SJCRH30 (cell line): ENCODE data around the gene LYSMD2. TPM values are rescaled to one million over a fixed set of nuclear protein-coding genes. Genes with fewer than 3 reads are reported as not detected.
A peak's percentile ranks its signal among the peaks of the same experiment; 100 is the strongest.

ENCODE experiments used
- DNase-seq, 2 experiments: peaks; one replicate each; pipeline ENCODE4 v3.0.0-alpha.2; 2015 to 2020
- H3K27ac ChIP-seq: fragments of 250-450 bp; sonication (Bioruptor Pico); 2 replicates; pipeline ENCODE4 v1.5.1; 2020; ENCODE audit warnings: mild to moderate bottlenecking, moderate library complexity
- H3K27me3 ChIP-seq: fragments of 250-450 bp; sonication (Bioruptor Pico); 2 replicates; pipeline ENCODE4 v1.5.1; 2020; ENCODE audit warnings: mild to moderate bottlenecking, moderate library complexity
- H3K36me3 ChIP-seq: fragments of 250-450 bp; sonication (Bioruptor Pico); 2 replicates; pipeline ENCODE4 v1.5.1; 2020; ENCODE audit warnings: mild to moderate bottlenecking, moderate library complexity
- H3K4me1 ChIP-seq: fragments of 250-450 bp; sonication (Bioruptor Pico); 2 replicates; pipeline ENCODE4 v1.5.1; 2020; ENCODE audit warnings: mild to moderate bottlenecking, moderate library complexity
- H3K4me3 ChIP-seq: fragments of 250-450 bp; sonication (Bioruptor Pico); 2 replicates; pipeline ENCODE4 v1.5.1; 2020; ENCODE audit warnings: mild to moderate bottlenecking, moderate library complexity
- H3K9me3 ChIP-seq: fragments of 250-450 bp; sonication (Bioruptor Pico); replicated peaks from 2 replicates; pipeline ENCODE4 v1.5.1; 2020; ENCODE audit warnings: mild to moderate bottlenecking, moderate library complexity
- total RNA-seq: library from RNA; depleted of rRNA; stranded (reverse); fragments of >200 nt; shearing (Covaris generic); gene quantifications from 2 replicates; pipeline ENCODE4 v1.2.3, GENCODE V29; 2014

LYSMD2 gene
- total RNA-seq, 1 experiment from 2014 or later = 2.0 TPM

- H3K27ac ChIP-seq = no peak overlapping the region
These were observed 23.4 kb upstream of the LYSMD2 start for GRCh38 chr15:51760805-51761204.

GRCh38 chr15:51759557-51760070, 22.2 kb upstream of the LYSMD2 start:
- no peak overlapping the region for H3K27ac ChIP-seq

More at GRCh38 chr15:51760805-51761204, 23.4 kb upstream of the LYSMD2 start:
- Histone ChIP-seq H3K4me3 (no peak overlapping the region), H3K4me1 (peaks cover 18% of the 10 kb centered on the region), H3K27me3 (no peaks in the 10 kb centered on the region), H3K36me3 (no peaks in the 10 kb centered on the region), H3K9me3 (no peaks in the 10 kb centered on the region)
- no peak for DNase-seq

GRCh38 chr15:51758645-51759044, 21.2 kb upstream of the LYSMD2 start:
- Histone ChIP-seq H3K4me1 (peaks cover 18% of the 10 kb centered on the region), H3K9me3 (no peaks in the 10 kb centered on the region), H3K27me3 (no peaks in the 10 kb centered on the region), H3K4me3 (no peak overlapping the region), H3K36me3 (no peaks in the 10 kb centered on the region), H3K27ac (no peak overlapping the region)
- peak; percentile 60 for DNase-seq

More at GRCh38 chr15:51759557-51760070, 22.2 kb upstream of the LYSMD2 start:
- no peaks in the 10 kb centered on the region for H3K9me3 ChIP-seq
- no peak overlapping the region for H3K4me3 ChIP-seq
- no peaks in the 10 kb centered on the region for H3K27me3 ChIP-seq
- peaks cover 18% of the 10 kb centered on the region for H3K4me1 ChIP-seq
- peak; percentile 84 to 86 for DNase-seq
- H3K36me3 ChIP-seq = no peaks in the 10 kb centered on the region

- Histone ChIP-seq H3K9me3 (no peaks in the 10 kb centered on the region), H3K4me3 (no peak overlapping the region), H3K4me1 (peaks cover 18% of the 10 kb centered on the region), H3K36me3 (no peaks in the 10 kb centered on the region), H3K27me3 (no peaks in the 10 kb centered on the region), H3K27ac (no peak overlapping the region)
- DNase-seq = no peak
These were observed 20.0 kb upstream of the LYSMD2 start for GRCh38 chr15:51757450-51757849.

- Histone ChIP-seq H3K4me3 (no peak overlapping the region), H3K27ac (no peak overlapping the region), H3K27me3 (no peaks in the 10 kb centered on the region), H3K36me3 (no peaks in the 10 kb centered on the region), H3K4me1 (peaks cover 18% of the 10 kb centered on the region), H3K9me3 (no peaks in the 10 kb centered on the region)
- no peak for DNase-seq
These were observed 19.0 kb upstream of the LYSMD2 start for GRCh38 chr15:51756482-51756881.

GRCh38 chr15:51755790-51756189, 18.3 kb upstream of the LYSMD2 start:
- H3K27me3 ChIP-seq = peaks cover 4% of the 10 kb centered on the region
- no peak overlapping the region for H3K4me3 ChIP-seq
- no peaks in the 10 kb centered on the region for H3K9me3 ChIP-seq
- no peaks in the 10 kb centered on the region for H3K36me3 ChIP-seq
- H3K27ac ChIP-seq = no peak overlapping the region
- H3K4me1 ChIP-seq = peaks cover 18% of the 10 kb centered on the region
- DNase-seq = no peak

GRCh38 chr15:51754267-51754666, 16.8 kb upstream of the LYSMD2 start:
- Histone ChIP-seq H3K27ac (no peak overlapping the region), H3K27me3 (peaks cover 8% of the 10 kb centered on the region), H3K36me3 (no peaks in the 10 kb centered on the region), H3K4me3 (no peak overlapping the region), H3K4me1 (peaks cover 10% of the 10 kb centered on the region), H3K9me3 (no peaks in the 10 kb centered on the region)
- DNase-seq = no peak

GRCh38 chr15:51752888-51753287, 15.4 kb upstream of the LYSMD2 start:
- Histone ChIP-seq H3K27me3 (peaks cover 8% of the 10 kb centered on the region), H3K9me3 (no peaks in the 10 kb centered on the region), H3K36me3 (no peaks in the 10 kb centered on the region), H3K4me3 (peak overlapping the region; percentile 74; the same call in 1 of the 2 replicates), H3K27ac (no peak overlapping the region), H3K4me1 (no peaks in the 10 kb centered on the region)
- DNase-seq = no peak

GRCh38 chr15:51751697-51752683, 14.5 kb upstream of the LYSMD2 start:
- DNase-seq = peak; percentile 46 to 58
- Histone ChIP-seq H3K27ac (no peak overlapping the region), H3K36me3 (no peaks in the 10 kb centered on the region), H3K4me3 (peak overlapping the region; percentile 74), H3K9me3 (no peaks in the 10 kb centered on the region), H3K27me3 (peaks cover 8% of the 10 kb centered on the region), H3K4me1 (no peaks in the 10 kb centered on the region)

GRCh38 chr15:51750792-51751696, 13.6 kb upstream of the LYSMD2 start, which contains the start of gene TMOD2:
Gene TMOD2 (plus strand): TSS chr15:51751597. CDS start chr15:51766442, 14,845 bp downstream.
- H3K36me3 ChIP-seq = no peaks in the 10 kb centered on the region
- peaks cover 8% of the 10 kb centered on the region for H3K27me3 ChIP-seq
- peak; percentile 32 to 43 for DNase-seq
- H3K4me3 ChIP-seq = peak within 1 kb of the TSS; percentile 74
- H3K4me1 ChIP-seq = no peaks in the 10 kb centered on the region
- no peak within 1 kb of the TSS for H3K27ac ChIP-seq
- no peaks in the 10 kb centered on the region for H3K9me3 ChIP-seq

GRCh38 chr15:51750186-51750585, 12.7 kb upstream of the LYSMD2 start:
- no peak for DNase-seq
- H3K36me3 ChIP-seq = no peaks in the 10 kb centered on the region
- H3K9me3 ChIP-seq = no peaks in the 10 kb centered on the region
- H3K4me3 ChIP-seq = no peak overlapping the region
- H3K4me1 ChIP-seq = no peaks in the 10 kb centered on the region
- no peak overlapping the region for H3K27ac ChIP-seq
- peaks cover 8% of the 10 kb centered on the region for H3K27me3 ChIP-seq

- no peak for DNase-seq
- no peak overlapping the region for H3K4me3 ChIP-seq
- H3K9me3 ChIP-seq = no peaks in the 10 kb centered on the region
- H3K4me1 ChIP-seq = no peaks in the 10 kb centered on the region
- H3K27ac ChIP-seq = no peak overlapping the region
- no peaks in the 10 kb centered on the region for H3K36me3 ChIP-seq
- peaks cover 8% of the 10 kb centered on the region for H3K27me3 ChIP-seq
These were observed 11.9 kb upstream of the LYSMD2 start for GRCh38 chr15:51749307-51749706.

- H3K4me3 ChIP-seq = no peak overlapping the region
- H3K36me3 ChIP-seq = no peaks in the 10 kb centered on the region
- H3K27ac ChIP-seq = no peak overlapping the region
- DNase-seq = no peak
- no peaks in the 10 kb centered on the region; the same call in 1 of the 2 replicates for H3K27me3 ChIP-seq
- peaks cover 12% of the 10 kb centered on the region for H3K4me1 ChIP-seq
- no peaks in the 10 kb centered on the region for H3K9me3 ChIP-seq
These were observed 1.7 kb upstream of the LYSMD2 start for GRCh38 chr15:51739061-51739712.

- Histone ChIP-seq H3K36me3 (no peaks in the 10 kb centered on the region), H3K27ac (no peak overlapping the region)
- DNase-seq = no peak
These were observed 1.1 kb upstream of the LYSMD2 start for GRCh38 chr15:51738553-51738952.

More at GRCh38 chr15:51738553-51738952, 1.1 kb upstream of the LYSMD2 start:
- H3K4me1 ChIP-seq = peaks cover 12% of the 10 kb centered on the region
- peak overlapping the region; percentile 66; the same call in 1 of the 2 replicates for H3K4me3 ChIP-seq
- no peaks in the 10 kb centered on the region for H3K9me3 ChIP-seq
- no peaks in the 10 kb centered on the region; the same call in 1 of the 2 replicates for H3K27me3 ChIP-seq
